Right lobe of liver (tissue), 6 donors: ENCODE measurements around the gene CREB3L2. TPM values are rescaled to one million over a fixed set of nuclear protein-coding genes. Genes with fewer than 3 reads are reported as not detected.
A peak's percentile ranks its signal among the peaks of the same experiment; 100 is the strongest.
"Not testable (repeated sequence)": the region's sequence is repeated elsewhere in the genome, so short reads cannot be mapped to it uniquely, and the experiment has no call there.

Source experiments
- ATAC-seq, 4 donors: fragments of 200-7000 bp; cut with Tn5 transposase; one replicate each; pipeline ENCODE4 v1.9.1; 2020; ENCODE audit warnings: mild to moderate bottlenecking in 4 of 4, moderate library complexity in 4 of 4
- DNase-seq, 3 donors: peaks; one replicate each; pipeline ENCODE4 v3.0.0-alpha.2; 2020
- H3K27ac ChIP-seq, 3 donors: fragments of 200-600 bp; one replicate each; pipeline ENCODE4 v1.8.0; 2022
- H3K27me3 ChIP-seq, 2 donors: fragments of 200-600 bp; one replicate each; pipeline ENCODE4 v1.8.0; 2022
- H3K36me3 ChIP-seq, 4 donors: fragments of 200-600 bp; sonication (generic) in 1 of 4; one replicate each; pipeline versions ENCODE4 v1.5.1 to v1.8.0; 2017 to 2022; ENCODE audit warnings: control low read depth in 1 of 4
- H3K4me1 ChIP-seq, 4 donors: fragments of 200-600 bp; sonication (generic) in 1 of 4; one replicate each; pipeline versions ENCODE4 v1.5.1 to v1.8.0; 2017 to 2022; ENCODE audit warnings: control low read depth in 1 of 4
- H3K4me3 ChIP-seq, 3 donors: fragments of 200-600 bp; one replicate each; pipeline ENCODE4 v1.8.0; 2022
- H3K9me3 ChIP-seq, 4 donors: fragments of 200-600 bp; sonication (generic) in 1 of 4; one replicate each; pipeline versions ENCODE4 v1.5.1 to v1.8.0; 2017 to 2022; ENCODE audit warnings: control low read depth in 1 of 4
- CTCF ChIP-seq, 4 donors: fragments of 200-600 bp in 3 of 4; fragments of 450-650 bp in 1 of 4; IDR thresholded peaks; one replicate each; pipeline versions ENCODE4 v1.5.1 to v1.8.0; 2016 to 2022; ENCODE audit warnings: antibody characterized with exemption in 4 of 4, mild to moderate bottlenecking in 2 of 4
- POLR2A ChIP-seq: fragments of 450-650 bp; IDR thresholded peaks from one replicate; pipeline ENCODE4 v1.6.1; 2017; ENCODE audit warnings: antibody characterized with exemption, mild to moderate bottlenecking
- WGBS: methylation state at CpG from one replicate; pipeline ENCODE4 v1.1.6; 2018; ENCODE audit warnings: low coverage, low lambda C conversion rate; ENCODE audit not compliant: insufficient coverage; ENCODE audit errors: missing lambda C conversion rate; 5-methylcytosine and 5-hydroxymethylcytosine counted together
- intact Hi-C, 2 donors: fragments of 100-400 bp; cut with DNase I; formaldehyde crosslinking; loops; one replicate each; pipeline versions ENCODE4 v1.11.2 to v1.14.1; 2022
- total RNA-seq, 6 experiments: library from RNA; depleted of rRNA in 2 of 6; stranded (reverse); fragments of >200 nt in 2 of 6; fragmentation: NEBNext Ultra II Directional in 3 of 6; extraction: Animal tissue kit (Norgen Biotek cat#: 25700) in 3 of 6; gene quantifications; one replicate each; pipeline versions ENCODE4 v1.1.0 to v1.2.4, GENCODE V29; 2016 to 2023
- donor health status: DM: no; HTN: yes; CAD: no.
- donor health status: DM: no; HTN: no; CAD: no.
- donor health status: DM: no; HTN: no; CAD: no.
- donor health status: DM: no; HTN: yes; CAD: no.
- donor health status: DM: no; HTN: yes; CAD: no.

The CREB3L2 gene
- total RNA-seq, 6 experiments from 2014 or later, result 11.5 to 29.9 (median 18.2) TPM

- Histone ChIP-seq H3K27me3 (no peaks in the 10 kb centered on the region), H3K4me3 (no peak overlapping the region), H3K4me1 (peaks cover 0 to 24% (median 4%) of the 10 kb centered on the region in 4 donors), H3K9me3 (no peaks in the 10 kb centered on the region), H3K36me3 (no peaks in the 10 kb centered on the region), H3K27ac (no peak overlapping the region)
- intact Hi-C loops, result no loop called here
- 89% methylated on average over 1 of the region's 1 CpG for WGBS
- no peak for DNase-seq
- no peak for ATAC-seq
- no peak for TF ChIP-seq POLR2A
- TF ChIP-seq CTCF (IDR thresholded peaks at IDR 0.05), result no peak
Measured at GRCh38 chr7:137969828-137970227, 32.1 kb downstream of the CREB3L2 start.

GRCh38 chr7:137968890-137969289 lies 33.0 kb downstream of the CREB3L2 start:
- no peaks in the 10 kb centered on the region for H3K36me3 ChIP-seq
- peaks cover 0 to 24% (median 7%) of the 10 kb centered on the region in 4 donors for H3K4me1 ChIP-seq
- no peak for ATAC-seq
- intact Hi-C loops, result no loop called here
- H3K27ac ChIP-seq, result no peak overlapping the region
- no peak for DNase-seq
- no peaks in the 10 kb centered on the region for H3K9me3 ChIP-seq
- H3K4me3 ChIP-seq, result no peak overlapping the region
- 78% methylated on average over 4 of the region's 4 CpGs for WGBS
- TF ChIP-seq CTCF (IDR thresholded peaks at IDR 0.05) (no peak), POLR2A (no peak)
- no peaks in the 10 kb centered on the region for H3K27me3 ChIP-seq

- H3K36me3 ChIP-seq, DNase-seq, intact Hi-C loops, H3K4me3 ChIP-seq, ATAC-seq, H3K27ac ChIP-seq, H3K9me3 ChIP-seq, H3K27me3 ChIP-seq: not testable (repeated sequence)
- WGBS, result 94% methylated on average over 4 of the region's 4 CpGs
- peaks cover 0 to 24% (median 7%) of the 10 kb centered on the region in 4 donors for H3K4me1 ChIP-seq
Measured at GRCh38 chr7:137968339-137968738, 33.5 kb downstream of the CREB3L2 start.

GRCh38 chr7:137967143-137968018 lies 34.5 kb downstream of the CREB3L2 start:
- ATAC-seq, result peak; percentile 15 to 47 (median 30)

More at GRCh38 chr7:137967143-137968018, 34.5 kb downstream of the CREB3L2 start:
- Histone ChIP-seq H3K4me1 (peaks cover 0 to 24% (median 7%) of the 10 kb centered on the region in 4 donors), H3K9me3 (no peaks in the 10 kb centered on the region), H3K27me3 (no peaks in the 10 kb centered on the region), H3K4me3 (no peak overlapping the region), H3K36me3 (no peaks in the 10 kb centered on the region), H3K27ac (no peak overlapping the region)
- 62% methylated on average over 10 of the region's 12 CpGs for WGBS
- intact Hi-C loops, result no loop called here
- DNase-seq, result no peak
- TF ChIP-seq CTCF (IDR thresholded peaks at IDR 0.05) (no peak), POLR2A (no peak)
